NCI-H1048 (cell line): ENCODE data around the gene DAP3.
"Not testable (repeated sequence)": the region's sequence is repeated elsewhere in the genome, so short reads cannot be mapped to it uniquely, and the experiment has no call there.

ENCODE experiments used
- DNase-seq: peaks from one replicate; lab custom pipeline; 2025; lab: John Stamatoyannopoulos, UW

DAP3 gene

GRCh38 chr1:155689081-155689607 is at the start of gene DAP3:
Gene DAP3 (plus strand): TSS chr1:155689091. CDS start chr1:155709780, 20,689 bp downstream.
- not testable (repeated sequence) for DNase-seq

- DNase-seq = no peak
These were observed 48.5 kb upstream of the DAP3 start for GRCh38 chr1:155640367-155640766.

- not testable (repeated sequence) for DNase-seq
These were observed 46.2 kb upstream of the DAP3 start for GRCh38 chr1:155642559-155643180.

GRCh38 chr1:155643230-155643629 is 45.7 kb upstream of the DAP3 start:
- no peak for DNase-seq

- no peak for DNase-seq
These were observed 43.8 kb upstream of the DAP3 start for GRCh38 chr1:155645034-155645598.

- no peak for DNase-seq
These were observed 43.2 kb upstream of the DAP3 start for GRCh38 chr1:155645648-155646047.

GRCh38 chr1:155646307-155646706 is 42.6 kb upstream of the DAP3 start:
- no peak for DNase-seq

GRCh38 chr1:155648207-155649147 is 40.4 kb upstream of the DAP3 start:
- no peak for DNase-seq

GRCh38 chr1:155649676-155650075 is 39.2 kb upstream of the DAP3 start:
- DNase-seq = no peak

- no peak for DNase-seq
These were observed 38.6 kb upstream of the DAP3 start for GRCh38 chr1:155650231-155650757.

- no peak for DNase-seq
These were observed 36.8 kb upstream of the DAP3 start for GRCh38 chr1:155651861-155652661.

- DNase-seq = no peak
These were observed 35.9 kb upstream of the DAP3 start for GRCh38 chr1:155652951-155653350.

- DNase-seq = no peak
These were observed 31.4 kb upstream of the DAP3 start for GRCh38 chr1:155657463-155657862.

GRCh38 chr1:155661239-155661638 is 27.7 kb upstream of the DAP3 start:
- DNase-seq = not testable (repeated sequence)

- DNase-seq = no peak
These were observed 19.4 kb upstream of the DAP3 start for GRCh38 chr1:155669233-155670162.

- DNase-seq = no peak
These were observed 17.1 kb upstream of the DAP3 start for GRCh38 chr1:155671750-155672149.

GRCh38 chr1:155673003-155673402 is 15.9 kb upstream of the DAP3 start:
- no peak for DNase-seq

- DNase-seq = no peak
These were observed 10.9 kb upstream of the DAP3 start for GRCh38 chr1:155678027-155678426.

- not testable (repeated sequence) for DNase-seq
These were observed 9.9 kb upstream of the DAP3 start for GRCh38 chr1:155678992-155679391.

- no peak for DNase-seq
These were observed 8.4 kb upstream of the DAP3 start for GRCh38 chr1:155680531-155680930.
